WTC11 (cell line): ENCODE measurements around the gene SRC. TPM values are rescaled to one million over a fixed set of nuclear protein-coding genes. Genes with fewer than 3 reads are reported as not detected.

Source experiments
- ATAC-seq: fragments of 200-7000 bp; cut with Tn5 transposase; 2 replicates; pipeline ENCODE4 v1.10.0; 2021; ENCODE audit warnings: mild to moderate bottlenecking, moderate library complexity
- Bru-seq: library from RNA; stranded (reverse); fragments of 400-500 nt; gene quantifications from one replicate; lab custom pipeline; 2021; lab: Mats Ljungman, UMichigan
- CTCF ChIA-PET: fragments of 300-600 bp; sonication (Branson Sonifier 250); formaldehyde crosslinking; loops from one replicate; lab custom pipeline; 2021; ENCODE audit warnings: antibody characterized with exemption; lab: Charles Lee
- POLR2A ChIA-PET: fragments of 350-600 bp; sonication (Branson Sonifier 250); formaldehyde crosslinking; loops from one replicate; lab custom pipeline; 2021; ENCODE audit warnings: antibody characterized with exemption; lab: Charles Lee
- DNase-seq: peaks from one replicate; pipeline ENCODE4 v3.0.0; 2021; ENCODE audit warnings: low spot score
- H3K27ac Mint-ChIP-seq: 2 replicates; pipeline ENCODE4 v1.8.0; 2021; ENCODE audit warnings: mixed read lengths
- H3K27me3 Mint-ChIP-seq: 2 replicates; pipeline ENCODE4 v1.8.0; 2021; ENCODE audit warnings: low read depth, mild to moderate bottlenecking, moderate library complexity, mixed read lengths
- H3K36me3 Mint-ChIP-seq: 2 replicates; pipeline ENCODE4 v1.8.0; 2021; ENCODE audit warnings: mixed read lengths
- H3K4me1 Mint-ChIP-seq: 2 replicates; pipeline ENCODE4 v1.8.0; 2022; ENCODE audit warnings: mixed read lengths
- H3K4me3 Mint-ChIP-seq: 2 replicates; pipeline ENCODE4 v1.8.0; 2021; ENCODE audit warnings: mild to moderate bottlenecking, moderate library complexity, mixed read lengths
- H3K9me3 Mint-ChIP-seq: 2 replicates; pipeline ENCODE4 v1.8.0; 2021; ENCODE audit warnings: mixed read lengths
- CREM ChIP-seq: sonication (generic); formaldehyde crosslinking; IDR thresholded peaks from 2 replicates; pipeline ENCODE4 v1.8.1; 2022; ENCODE audit warnings: mild to moderate bottlenecking, missing genetic modification reagents, moderate library complexity
- FOXJ3 ChIP-seq: sonication (generic); formaldehyde crosslinking; IDR thresholded peaks from 2 replicates; pipeline ENCODE4 v1.9.0; 2021; ENCODE audit warnings: missing genetic modification reagents, mild to moderate bottlenecking, borderline replicate concordance
- FOXK1 ChIP-seq: sonication (generic); formaldehyde crosslinking; IDR thresholded peaks from 2 replicates; pipeline ENCODE4 v1.8.0; 2022; ENCODE audit warnings: mild to moderate bottlenecking, moderate library complexity, missing genetic modification reagents
- FOXP1 ChIP-seq: sonication (generic); formaldehyde crosslinking; IDR thresholded peaks from 2 replicates; pipeline ENCODE4 v1.8.0; 2022; ENCODE audit warnings: missing genetic modification reagents, mild to moderate bottlenecking, moderate library complexity, borderline replicate concordance
- GRHL2 ChIP-seq: fragments of 250-450 bp; sonication (Bioruptor Pico); IDR thresholded peaks from 2 replicates; pipeline ENCODE4 v1.8.0; 2022; ENCODE audit warnings: mild to moderate bottlenecking, moderate library complexity; ENCODE audit not compliant: insufficient replicate concordance, severe bottlenecking
- GTF2I ChIP-seq: fragments of 250-450 bp; sonication (Bioruptor Pico); conservative IDR thresholded peaks from 2 replicates; pipeline ENCODE4 v1.4.0; 2021; ENCODE audit warnings: mild to moderate bottlenecking
- IRF2 ChIP-seq: sonication (generic); formaldehyde crosslinking; IDR thresholded peaks from 2 replicates; pipeline ENCODE4 v1.8.0; 2022; ENCODE audit warnings: low read depth, missing genetic modification reagents, borderline replicate concordance
- JAZF1 ChIP-seq: fragments of 250-450 bp; sonication (Bioruptor Pico); IDR thresholded peaks from 2 replicates; pipeline ENCODE4 v1.9.0; 2021; ENCODE audit warnings: moderate library complexity, mild to moderate bottlenecking, inconsistent platforms
- OVOL2 ChIP-seq: fragments of 250-450 bp; sonication (Bioruptor Pico); IDR thresholded peaks from 2 replicates; pipeline ENCODE4 v1.9.0; 2021; ENCODE audit warnings: mild to moderate bottlenecking, borderline replicate concordance
- SMAD4 ChIP-seq: sonication (generic); formaldehyde crosslinking; IDR thresholded peaks from 2 replicates; pipeline ENCODE4 v1.8.0; 2022; ENCODE audit warnings: mild to moderate bottlenecking, missing genetic modification reagents
- SP1 ChIP-seq: sonication (generic); formaldehyde crosslinking; conservative IDR thresholded peaks from 2 replicates; pipeline ENCODE4 v1.8.1; 2022; ENCODE audit warnings: missing genetic modification reagents
- TP53 ChIP-seq: sonication (generic); formaldehyde crosslinking; IDR thresholded peaks from 2 replicates; pipeline ENCODE4 v1.8.1; 2023; ENCODE audit warnings: mild to moderate bottlenecking, missing genetic modification reagents
- ZBTB21 ChIP-seq: sonication (generic); formaldehyde crosslinking; IDR thresholded peaks from 2 replicates; pipeline ENCODE4 v1.8.1; 2023; ENCODE audit warnings: mild to moderate bottlenecking, missing genetic modification reagents, borderline replicate concordance
- ZNF263 ChIP-seq: sonication (generic); formaldehyde crosslinking; IDR thresholded peaks from 2 replicates; pipeline ENCODE4 v1.8.1; 2022; ENCODE audit warnings: low read depth, mild to moderate bottlenecking, moderate library complexity, missing genetic modification reagents
- long read RNA-seq, 3 experiments: library from RNA in 1 of 3; library from capped mRNA in 1 of 3; library from polyadenylated mRNA in 1 of 3; unstranded in 2 of 3; stranded (forward) in 1 of 3; transcript quantifications; one replicate each; pipeline ENCODE4 v2.0.0, GENCODE V29; 2021
- total RNA-seq: library from RNA; stranded (reverse); gene quantifications from 3 replicates; pipeline ENCODE4 v1.2.3, GENCODE V29; 2021
- TF ChIP-seq, protein P1 (sequence below): sonication (generic); formaldehyde crosslinking; IDR thresholded peaks from 2 replicates; pipeline ENCODE4 v1.8.0; 2022; ENCODE audit warnings: missing genetic modification reagents
- TF ChIP-seq, protein P2 (sequence below): sonication (generic); formaldehyde crosslinking; IDR thresholded peaks from 2 replicates; pipeline ENCODE4 v1.8.1; 2022; ENCODE audit warnings: missing genetic modification reagents, borderline replicate concordance
- TF ChIP-seq, protein P3 (sequence below): sonication (generic); formaldehyde crosslinking; IDR thresholded peaks from 2 replicates; pipeline ENCODE4 v1.8.1; 2023; ENCODE audit warnings: mild to moderate bottlenecking, moderate library complexity, missing genetic modification reagents
- TF ChIP-seq, protein P4 (sequence below): sonication (generic); formaldehyde crosslinking; IDR thresholded peaks from 2 replicates; pipeline ENCODE4 v1.8.0; 2023; ENCODE audit warnings: mild to moderate bottlenecking, missing genetic modification reagents
- TF ChIP-seq, protein P5 (sequence below): fragments of 250-450 bp; sonication (Bioruptor Pico); IDR thresholded peaks from 2 replicates; pipeline ENCODE4 v1.9.0; 2021; ENCODE audit warnings: mild to moderate bottlenecking
- TF ChIP-seq, protein P6 (sequence below): sonication (generic); formaldehyde crosslinking; IDR thresholded peaks from 2 replicates; pipeline ENCODE4 v1.8.0; 2022; ENCODE audit warnings: mild to moderate bottlenecking, missing genetic modification reagents

Gene SRC
- 27.4 to 33.3 TPM (median 30.4 TPM) in 3 replicates for total RNA-seq
- percentile 56 among the genes with signal in this experiment for Bru-seq, nascent RNA
- long read RNA-seq, experiment 1, full-length matches to known transcripts = 18 of 48 reads
- long read RNA-seq, experiment 1, partial matches to known transcripts = 20 of 48 reads
- long read RNA-seq, experiment 1, other reads (novel, unspliced or antisense) = 10 of 48 reads
- long read RNA-seq, experiment 2, full-length matches to known transcripts = 6 of 37 reads
- long read RNA-seq, experiment 2, partial matches to known transcripts = 5 of 37 reads
- long read RNA-seq, experiment 2, other reads (novel, unspliced or antisense) = 26 of 37 reads
- long read RNA-seq, experiment 3 = 0 reads

DNA sequence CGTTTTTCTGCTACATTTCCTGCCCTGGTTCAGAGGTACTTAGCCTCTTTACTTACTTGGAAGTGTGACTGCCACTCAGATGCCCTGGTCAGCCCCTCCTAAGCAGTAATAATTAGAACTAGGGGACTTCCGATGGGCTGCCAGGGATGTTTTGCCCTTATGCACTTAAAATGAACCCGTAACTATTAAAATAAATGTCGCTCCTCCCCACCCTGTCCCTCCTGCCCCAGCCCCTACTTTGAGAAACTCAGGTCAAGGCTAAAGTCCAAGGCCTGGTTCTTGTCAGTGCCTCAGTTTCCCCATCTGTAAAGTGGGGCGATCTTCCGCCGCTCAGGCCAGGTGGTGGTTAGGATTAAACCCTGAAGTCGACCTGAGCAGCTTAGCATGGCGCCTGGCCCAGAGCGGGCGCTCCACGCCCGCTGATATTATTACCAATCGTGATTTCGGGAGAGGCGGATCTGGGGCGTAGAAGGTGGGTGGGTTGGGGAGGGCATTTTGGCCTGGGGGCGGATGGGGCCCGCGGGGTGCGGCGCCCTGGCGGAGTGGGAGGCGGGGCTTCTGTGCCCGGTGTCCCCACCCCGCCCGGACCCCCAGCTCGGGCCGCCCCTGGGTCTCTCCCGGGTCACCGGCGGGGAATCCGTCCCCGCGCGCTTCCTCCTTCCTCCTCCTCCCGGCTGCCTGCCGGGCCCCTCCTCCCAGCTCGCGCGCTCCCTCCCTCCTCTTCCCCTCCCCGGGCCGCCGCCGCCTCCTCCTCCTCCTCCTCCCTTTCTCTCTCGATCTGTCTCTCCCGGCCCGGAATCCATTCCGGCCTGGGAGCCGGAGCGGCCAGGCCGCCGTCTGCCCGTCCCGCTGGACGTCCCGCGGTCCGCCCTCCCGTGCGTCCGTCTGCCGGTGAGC, at the start of gene SRC:
TSS of gene SRC (plus strand) at position 802 of the 897 bp plus-strand sequence. CDS start 38,014 bp downstream, outside the sequence.
- ChIA-PET CTCF (interaction anchor here (1.1 to 1.5 kb wide), 4 partner anchors 10 to 63 kb away, joined by 3 to 4 read pairs (median 3); partner anchors contain the start of gene MANBAL), POLR2A (interaction anchor here (0.5 to 1.4 kb wide), 3 partner anchors 11 to 757 kb away, joined by 3 read pairs; no protein-coding TSS in a partner anchor)
- H3K36me3 Mint-ChIP-seq = 0 out of 2 replicates have a peak, but pooled peaks cover 3% of the 10 kb centered on the region
- H3K27me3 Mint-ChIP-seq = no peaks in the 10 kb centered on the region
- 0 out of 2 replicates have a peak within 1 kb of the TSS, but pooled peaks have one; percentile 49 for H3K27ac Mint-ChIP-seq
- peak within 1 kb of the TSS; percentile 67 for H3K4me3 Mint-ChIP-seq
- no peaks in the 10 kb centered on the region for H3K9me3 Mint-ChIP-seq
- peak; percentile 62 for ATAC-seq
- TF ChIP-seq ZNF263 (CRISPR knock-in tag) = peak; percentile 87
- TF ChIP-seq, protein P1, sequence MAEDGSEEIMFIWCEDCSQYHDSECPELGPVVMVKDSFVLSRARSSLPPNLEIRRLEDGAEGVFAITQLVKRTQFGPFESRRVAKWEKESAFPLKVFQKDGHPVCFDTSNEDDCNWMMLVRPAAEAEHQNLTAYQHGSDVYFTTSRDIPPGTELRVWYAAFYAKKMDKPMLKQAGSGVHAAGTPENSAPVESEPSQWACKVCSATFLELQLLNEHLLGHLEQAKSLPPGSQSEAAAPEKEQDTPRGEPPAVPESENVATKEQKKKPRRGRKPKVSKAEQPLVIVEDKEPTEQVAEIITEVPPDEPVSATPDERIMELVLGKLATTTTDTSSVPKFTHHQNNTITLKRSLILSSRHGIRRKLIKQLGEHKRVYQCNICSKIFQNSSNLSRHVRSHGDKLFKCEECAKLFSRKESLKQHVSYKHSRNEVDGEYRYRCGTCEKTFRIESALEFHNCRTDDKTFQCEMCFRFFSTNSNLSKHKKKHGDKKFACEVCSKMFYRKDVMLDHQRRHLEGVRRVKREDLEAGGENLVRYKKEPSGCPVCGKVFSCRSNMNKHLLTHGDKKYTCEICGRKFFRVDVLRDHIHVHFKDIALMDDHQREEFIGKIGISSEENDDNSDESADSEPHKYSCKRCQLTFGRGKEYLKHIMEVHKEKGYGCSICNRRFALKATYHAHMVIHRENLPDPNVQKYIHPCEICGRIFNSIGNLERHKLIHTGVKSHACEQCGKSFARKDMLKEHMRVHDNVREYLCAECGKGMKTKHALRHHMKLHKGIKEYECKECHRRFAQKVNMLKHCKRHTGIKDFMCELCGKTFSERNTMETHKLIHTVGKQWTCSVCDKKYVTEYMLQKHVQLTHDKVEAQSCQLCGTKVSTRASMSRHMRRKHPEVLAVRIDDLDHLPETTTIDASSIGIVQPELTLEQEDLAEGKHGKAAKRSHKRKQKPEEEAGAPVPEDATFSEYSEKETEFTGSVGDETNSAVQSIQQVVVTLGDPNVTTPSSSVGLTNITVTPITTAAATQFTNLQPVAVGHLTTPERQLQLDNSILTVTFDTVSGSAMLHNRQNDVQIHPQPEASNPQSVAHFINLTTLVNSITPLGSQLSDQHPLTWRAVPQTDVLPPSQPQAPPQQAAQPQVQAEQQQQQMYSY (CRISPR knock-in tag) = peak; percentile 60
- TF ChIP-seq, protein P2, sequence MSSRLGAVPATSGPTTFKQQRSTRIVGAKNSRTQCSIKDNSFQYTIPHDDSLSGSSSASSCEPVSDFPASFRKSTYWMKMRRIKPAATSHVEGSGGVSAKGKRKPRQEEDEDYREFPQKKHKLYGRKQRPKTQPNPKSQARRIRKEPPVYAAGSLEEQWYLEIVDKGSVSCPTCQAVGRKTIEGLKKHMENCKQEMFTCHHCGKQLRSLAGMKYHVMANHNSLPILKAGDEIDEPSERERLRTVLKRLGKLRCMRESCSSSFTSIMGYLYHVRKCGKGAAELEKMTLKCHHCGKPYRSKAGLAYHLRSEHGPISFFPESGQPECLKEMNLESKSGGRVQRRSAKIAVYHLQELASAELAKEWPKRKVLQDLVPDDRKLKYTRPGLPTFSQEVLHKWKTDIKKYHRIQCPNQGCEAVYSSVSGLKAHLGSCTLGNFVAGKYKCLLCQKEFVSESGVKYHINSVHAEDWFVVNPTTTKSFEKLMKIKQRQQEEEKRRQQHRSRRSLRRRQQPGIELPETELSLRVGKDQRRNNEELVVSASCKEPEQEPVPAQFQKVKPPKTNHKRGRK (CRISPR knock-in tag) = no peak
- 0 out of 2 replicates have a peak, but pooled peaks have one; percentile 7 for TF ChIP-seq TP53 (CRISPR knock-in tag)
- peak; percentile 20; the same call in 1 of the 2 replicates for TF ChIP-seq CREM
- 0 out of 2 replicates have a peak, but pooled peaks have one; percentile 19 for TF ChIP-seq SP1 (CRISPR knock-in tag)
- no peak for TF ChIP-seq IRF2 (CRISPR knock-in tag)
- TF ChIP-seq, protein P3, sequence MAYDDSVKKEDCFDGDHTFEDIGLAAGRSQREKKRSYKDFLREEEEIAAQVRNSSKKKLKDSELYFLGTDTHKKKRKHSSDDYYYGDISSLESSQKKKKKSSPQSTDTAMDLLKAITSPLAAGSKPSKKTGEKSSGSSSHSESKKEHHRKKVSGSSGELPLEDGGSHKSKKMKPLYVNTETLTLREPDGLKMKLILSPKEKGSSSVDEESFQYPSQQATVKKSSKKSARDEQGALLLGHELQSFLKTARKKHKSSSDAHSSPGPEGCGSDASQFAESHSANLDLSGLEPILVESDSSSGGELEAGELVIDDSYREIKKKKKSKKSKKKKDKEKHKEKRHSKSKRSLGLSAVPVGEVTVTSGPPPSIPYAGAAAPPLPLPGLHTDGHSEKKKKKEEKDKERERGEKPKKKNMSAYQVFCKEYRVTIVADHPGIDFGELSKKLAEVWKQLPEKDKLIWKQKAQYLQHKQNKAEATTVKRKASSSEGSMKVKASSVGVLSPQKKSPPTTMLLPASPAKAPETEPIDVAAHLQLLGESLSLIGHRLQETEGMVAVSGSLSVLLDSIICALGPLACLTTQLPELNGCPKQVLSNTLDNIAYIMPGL (CRISPR knock-in tag) = 0 out of 2 replicates have a peak, but pooled peaks have one; percentile 5
- TF ChIP-seq GTF2I (CRISPR knock-in tag) = 0 out of 2 replicates have a peak, but pooled peaks have one; percentile 47
- DNase-seq = peak; percentile 79
- peaks cover 35% of the 10 kb centered on the region for H3K4me1 Mint-ChIP-seq

DNA sequence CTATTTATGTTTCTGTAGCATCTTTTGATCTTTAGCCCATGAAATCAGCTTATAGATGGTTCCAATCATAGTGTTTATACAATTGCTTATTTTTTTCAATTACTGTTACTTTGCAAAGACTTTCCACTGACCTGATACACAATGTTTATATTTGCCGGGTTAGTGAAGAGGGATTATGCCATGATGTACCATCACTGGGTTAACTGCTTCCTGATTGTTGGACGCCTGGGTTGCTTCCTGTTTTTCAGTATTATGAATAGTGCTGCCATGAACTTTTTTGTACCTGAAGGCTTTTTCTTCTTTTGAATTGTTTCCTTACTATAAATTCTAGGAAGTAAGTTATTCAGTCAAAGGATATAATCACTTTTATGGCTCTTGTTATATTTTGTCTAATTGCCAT, 49.6 kb upstream of the SRC start:
- H3K27ac Mint-ChIP-seq = no peak overlapping the region
- no peak for DNase-seq
- no peak for ATAC-seq
- peaks cover 14% of the 10 kb centered on the region for H3K4me1 Mint-ChIP-seq
- POLR2A ChIA-PET = no interaction called here
- H3K9me3 Mint-ChIP-seq = peaks cover 15% of the 10 kb centered on the region
- CTCF ChIA-PET = no interaction called here
- peaks cover 42% of the 10 kb centered on the region for H3K36me3 Mint-ChIP-seq
- H3K27me3 Mint-ChIP-seq = no peaks in the 10 kb centered on the region
- no peak overlapping the region for H3K4me3 Mint-ChIP-seq
- no peak for TF ChIP-seq FOXJ3 (CRISPR knock-in tag)
- no peak for TF ChIP-seq CREM
- TF ChIP-seq ZBTB21 (CRISPR knock-in tag) = no peak
- TF ChIP-seq FOXP1 (CRISPR knock-in tag) = no peak
- TF ChIP-seq OVOL2 (CRISPR knock-in tag) = no peak
- TF ChIP-seq, protein P4, sequence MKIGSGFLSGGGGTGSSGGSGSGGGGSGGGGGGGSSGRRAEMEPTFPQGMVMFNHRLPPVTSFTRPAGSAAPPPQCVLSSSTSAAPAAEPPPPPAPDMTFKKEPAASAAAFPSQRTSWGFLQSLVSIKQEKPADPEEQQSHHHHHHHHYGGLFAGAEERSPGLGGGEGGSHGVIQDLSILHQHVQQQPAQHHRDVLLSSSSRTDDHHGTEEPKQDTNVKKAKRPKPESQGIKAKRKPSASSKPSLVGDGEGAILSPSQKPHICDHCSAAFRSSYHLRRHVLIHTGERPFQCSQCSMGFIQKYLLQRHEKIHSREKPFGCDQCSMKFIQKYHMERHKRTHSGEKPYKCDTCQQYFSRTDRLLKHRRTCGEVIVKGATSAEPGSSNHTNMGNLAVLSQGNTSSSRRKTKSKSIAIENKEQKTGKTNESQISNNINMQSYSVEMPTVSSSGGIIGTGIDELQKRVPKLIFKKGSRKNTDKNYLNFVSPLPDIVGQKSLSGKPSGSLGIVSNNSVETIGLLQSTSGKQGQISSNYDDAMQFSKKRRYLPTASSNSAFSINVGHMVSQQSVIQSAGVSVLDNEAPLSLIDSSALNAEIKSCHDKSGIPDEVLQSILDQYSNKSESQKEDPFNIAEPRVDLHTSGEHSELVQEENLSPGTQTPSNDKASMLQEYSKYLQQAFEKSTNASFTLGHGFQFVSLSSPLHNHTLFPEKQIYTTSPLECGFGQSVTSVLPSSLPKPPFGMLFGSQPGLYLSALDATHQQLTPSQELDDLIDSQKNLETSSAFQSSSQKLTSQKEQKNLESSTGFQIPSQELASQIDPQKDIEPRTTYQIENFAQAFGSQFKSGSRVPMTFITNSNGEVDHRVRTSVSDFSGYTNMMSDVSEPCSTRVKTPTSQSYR = no peak
- no peak for TF ChIP-seq FOXK1
- no peak for TF ChIP-seq GRHL2 (CRISPR knock-in tag)
- no peak for TF ChIP-seq JAZF1 (CRISPR knock-in tag)
- TF ChIP-seq, protein P5, sequence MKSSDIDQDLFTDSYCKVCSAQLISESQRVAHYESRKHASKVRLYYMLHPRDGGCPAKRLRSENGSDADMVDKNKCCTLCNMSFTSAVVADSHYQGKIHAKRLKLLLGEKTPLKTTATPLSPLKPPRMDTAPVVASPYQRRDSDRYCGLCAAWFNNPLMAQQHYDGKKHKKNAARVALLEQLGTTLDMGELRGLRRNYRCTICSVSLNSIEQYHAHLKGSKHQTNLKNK (CRISPR knock-in tag) = no peak
- no peak for TF ChIP-seq SMAD4 (CRISPR knock-in tag)
- TF ChIP-seq, protein P6, sequence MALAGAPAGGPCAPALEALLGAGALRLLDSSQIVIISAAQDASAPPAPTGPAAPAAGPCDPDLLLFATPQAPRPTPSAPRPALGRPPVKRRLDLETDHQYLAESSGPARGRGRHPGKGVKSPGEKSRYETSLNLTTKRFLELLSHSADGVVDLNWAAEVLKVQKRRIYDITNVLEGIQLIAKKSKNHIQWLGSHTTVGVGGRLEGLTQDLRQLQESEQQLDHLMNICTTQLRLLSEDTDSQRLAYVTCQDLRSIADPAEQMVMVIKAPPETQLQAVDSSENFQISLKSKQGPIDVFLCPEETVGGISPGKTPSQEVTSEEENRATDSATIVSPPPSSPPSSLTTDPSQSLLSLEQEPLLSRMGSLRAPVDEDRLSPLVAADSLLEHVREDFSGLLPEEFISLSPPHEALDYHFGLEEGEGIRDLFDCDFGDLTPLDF = no peak
